Measurements from ENCODE around the gene EXOC8.

EXOC8 gene

GRCh38 chr1:231319080-231319479 lies 18.6 kb downstream of the EXOC8 start:
- Histone ChIP-seq H3K4me2 (no peak overlapping the region), H3K36me3 (no peaks in the 10 kb centered on the region), H3K9ac (no peak overlapping the region), H4K20me1 (no peaks in the 10 kb centered on the region), H3K27ac (no peak overlapping the region), H3K4me3 (no peak overlapping the region), H3K27me3 (no peaks in the 10 kb centered on the region), H3K9me3 (peaks cover 9% of the 10 kb centered on the region; the same call in 1 of the 2 replicates), H3K4me1 (no peaks in the 10 kb centered on the region)
- TF ChIP-seq Cebpa-rat (IDR thresholded peaks at IDR 0.05), result no peak

DNA sequence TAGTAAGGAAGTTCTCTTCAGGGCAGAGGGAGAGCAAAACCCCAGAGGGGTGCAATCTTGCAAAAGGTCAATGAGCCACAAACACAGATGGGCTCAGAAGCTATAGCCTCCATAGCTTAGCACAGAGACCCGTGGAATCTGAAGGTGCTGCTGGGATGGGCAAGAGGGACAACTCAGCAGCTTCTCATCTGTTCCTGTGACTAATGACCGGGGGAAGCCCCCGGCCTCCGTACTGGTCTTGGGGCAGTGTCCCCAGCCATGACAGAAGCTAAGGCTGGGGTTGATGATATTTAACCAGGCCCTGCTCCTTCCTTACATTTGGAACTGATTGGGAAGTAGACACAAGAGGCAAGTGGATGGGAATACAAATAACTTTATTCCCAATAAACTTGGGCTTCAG lies 19.1 kb downstream of the EXOC8 start:
- H3K27ac ChIP-seq, result no peak overlapping the region
- H3K9ac ChIP-seq, result no peak overlapping the region
- H3K36me3 ChIP-seq, result no peaks in the 10 kb centered on the region
- no peak for TF ChIP-seq Cebpa-rat (IDR thresholded peaks at IDR 0.05)
- no peaks in the 10 kb centered on the region for H3K27me3 ChIP-seq
- no peaks in the 10 kb centered on the region for H4K20me1 ChIP-seq
- H3K4me3 ChIP-seq, result no peak overlapping the region
- no peak overlapping the region for H3K4me2 ChIP-seq
- peaks cover 9% of the 10 kb centered on the region; the same call in 1 of the 2 replicates for H3K9me3 ChIP-seq
- no peaks in the 10 kb centered on the region for H3K4me1 ChIP-seq

DNA sequence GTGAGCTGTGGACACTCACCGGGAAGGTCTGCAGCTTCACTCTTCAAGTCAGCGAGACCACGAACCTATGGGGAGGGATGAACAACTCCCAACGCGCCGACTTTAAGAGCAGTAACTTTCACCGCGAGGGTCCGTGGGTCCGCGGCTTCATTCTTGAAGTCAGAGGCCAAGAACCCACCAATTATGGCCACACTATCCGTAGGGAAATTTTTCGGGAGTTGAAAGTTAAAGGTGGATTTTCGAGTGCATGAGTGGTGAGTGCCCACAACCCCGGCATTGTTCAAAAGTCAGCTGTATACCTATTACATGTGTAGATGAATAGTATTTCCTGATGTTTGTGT lies 19.7 kb downstream of the EXOC8 start:
- no peak overlapping the region for H3K27ac ChIP-seq
- H3K4me2 ChIP-seq, result no peak overlapping the region
- H3K9me3 ChIP-seq, result peaks cover 9% of the 10 kb centered on the region; the same call in 1 of the 2 replicates
- TF ChIP-seq Cebpa-rat (IDR thresholded peaks at IDR 0.05), result no peak
- H4K20me1 ChIP-seq, result no peaks in the 10 kb centered on the region
- no peaks in the 10 kb centered on the region for H3K36me3 ChIP-seq
- H3K4me1 ChIP-seq, result no peaks in the 10 kb centered on the region
- H3K27me3 ChIP-seq, result no peaks in the 10 kb centered on the region
- H3K4me3 ChIP-seq, result no peak overlapping the region
- no peak overlapping the region for H3K9ac ChIP-seq

- H3K27ac ChIP-seq, result no peak overlapping the region
- H3K4me1 ChIP-seq, result no peaks in the 10 kb centered on the region
- H3K9me3 ChIP-seq, result peaks cover 9% of the 10 kb centered on the region; the same call in 1 of the 2 replicates
- H3K4me2 ChIP-seq, result no peak overlapping the region
- no peaks in the 10 kb centered on the region for H4K20me1 ChIP-seq
- H3K9ac ChIP-seq, result no peak overlapping the region
- no peaks in the 10 kb centered on the region for H3K27me3 ChIP-seq
- no peaks in the 10 kb centered on the region for H3K36me3 ChIP-seq
- H3K4me3 ChIP-seq, result no peak overlapping the region
- TF ChIP-seq Cebpa-rat (IDR thresholded peaks at IDR 0.05), result no peak
Observed at GRCh38 chr1:231317306-231318014, 20.2 kb downstream of the EXOC8 start.

DNA sequence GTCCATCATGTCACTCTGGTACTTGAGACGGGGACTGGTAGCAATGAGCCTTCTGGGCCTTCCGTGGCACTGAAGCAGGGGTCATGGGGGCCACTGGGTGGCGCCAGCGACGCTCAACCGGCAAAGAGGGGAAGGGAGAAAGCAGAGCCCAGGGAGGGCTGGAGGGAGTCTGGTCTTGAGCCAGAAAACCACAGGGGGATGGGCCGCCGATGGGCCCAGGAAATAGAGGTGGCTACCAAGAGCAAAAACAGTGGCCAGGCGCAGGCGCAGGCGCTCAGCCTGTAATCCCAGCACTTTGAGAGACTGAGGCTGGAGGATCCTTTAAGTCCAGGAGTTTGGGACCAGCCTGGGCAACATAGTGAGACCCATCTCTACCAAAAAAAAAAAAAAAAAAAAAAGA lies 21.8 kb downstream of the EXOC8 start:
- H3K36me3 ChIP-seq, result no peaks in the 10 kb centered on the region
- H4K20me1 ChIP-seq, result no peaks in the 10 kb centered on the region
- no peaks in the 10 kb centered on the region for H3K4me1 ChIP-seq
- H3K27me3 ChIP-seq, result no peaks in the 10 kb centered on the region
- no peak overlapping the region for H3K4me3 ChIP-seq
- H3K9ac ChIP-seq, result no peak overlapping the region
- TF ChIP-seq Cebpa-rat (IDR thresholded peaks at IDR 0.05), result no peak
- no peak overlapping the region for H3K27ac ChIP-seq
- H3K9me3 ChIP-seq, result peaks cover 9% of the 10 kb centered on the region; the same call in 1 of the 2 replicates
- H3K4me2 ChIP-seq, result no peak overlapping the region

DNA sequence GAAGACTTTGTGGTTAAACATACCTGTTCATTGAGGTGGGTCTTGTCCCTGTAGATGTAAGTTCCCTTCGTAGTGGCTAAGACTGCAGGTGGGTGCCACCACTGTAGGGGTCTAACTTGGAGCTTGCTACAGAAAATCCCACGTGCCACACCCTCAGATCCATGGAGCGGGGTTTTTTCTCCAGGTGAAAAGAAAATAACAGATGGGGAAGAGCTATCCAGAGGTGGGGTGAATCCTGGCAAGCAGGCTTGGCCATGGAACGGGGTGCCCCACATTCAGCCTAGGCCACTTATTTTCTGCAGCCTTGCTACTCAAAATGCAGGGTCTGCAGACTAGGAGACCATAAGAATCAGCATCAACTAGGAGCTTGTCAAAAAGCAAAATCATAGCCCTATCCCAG lies 24.0 kb downstream of the EXOC8 start:
- H3K4me1 ChIP-seq, result no peaks in the 10 kb centered on the region
- H3K9ac ChIP-seq, result no peak overlapping the region
- no peak overlapping the region for H3K4me2 ChIP-seq
- no peaks in the 10 kb centered on the region for H4K20me1 ChIP-seq
- H3K9me3 ChIP-seq, result peaks cover 9% of the 10 kb centered on the region; the same call in 1 of the 2 replicates
- no peaks in the 10 kb centered on the region for H3K27me3 ChIP-seq
- no peak overlapping the region for H3K4me3 ChIP-seq
- H3K36me3 ChIP-seq, result no peaks in the 10 kb centered on the region
- no peak overlapping the region for H3K27ac ChIP-seq
- no peak for TF ChIP-seq Cebpa-rat (IDR thresholded peaks at IDR 0.05)

DNA sequence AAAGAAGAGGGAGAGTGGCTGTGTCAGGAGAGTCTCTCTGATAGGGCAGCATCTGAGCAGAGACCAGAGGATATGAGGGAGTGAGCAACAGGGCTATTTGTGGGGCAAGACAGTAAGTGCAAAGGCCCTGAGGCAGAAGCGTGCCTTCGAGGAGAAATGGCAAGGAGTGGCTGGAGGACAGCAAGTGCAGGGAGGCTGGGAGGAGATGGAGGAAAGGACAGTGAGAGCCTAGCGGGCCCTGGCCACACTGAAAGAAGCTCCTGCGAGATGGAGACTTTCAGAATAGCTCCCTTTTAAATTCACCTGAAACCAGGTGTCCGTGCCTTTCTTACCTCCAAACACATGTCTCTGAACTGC lies 25.2 kb downstream of the EXOC8 start:
- peaks cover 3% of the 10 kb centered on the region; the same call in 1 of the 2 replicates for H3K9me3 ChIP-seq
- H3K27me3 ChIP-seq, result no peaks in the 10 kb centered on the region
- no peak overlapping the region for H3K27ac ChIP-seq
- TF ChIP-seq Cebpa-rat (IDR thresholded peaks at IDR 0.05), result no peak
- no peak overlapping the region for H3K9ac ChIP-seq
- H4K20me1 ChIP-seq, result no peaks in the 10 kb centered on the region
- H3K4me1 ChIP-seq, result no peaks in the 10 kb centered on the region
- no peaks in the 10 kb centered on the region for H3K36me3 ChIP-seq
- H3K4me3 ChIP-seq, result no peak overlapping the region
- no peak overlapping the region for H3K4me2 ChIP-seq

- H3K27ac ChIP-seq, result no peak overlapping the region
- no peaks in the 10 kb centered on the region for H3K27me3 ChIP-seq
- H3K9ac ChIP-seq, result no peak overlapping the region
- no peaks in the 10 kb centered on the region for H3K36me3 ChIP-seq
- no peaks in the 10 kb centered on the region for H3K9me3 ChIP-seq
- H3K4me2 ChIP-seq, result no peak overlapping the region
- H3K4me3 ChIP-seq, result no peak overlapping the region
- no peaks in the 10 kb centered on the region for H3K4me1 ChIP-seq
- TF ChIP-seq Cebpa-rat (IDR thresholded peaks at IDR 0.05), result no peak
- no peaks in the 10 kb centered on the region for H4K20me1 ChIP-seq
Observed at GRCh38 chr1:231311720-231312431, 25.8 kb downstream of the EXOC8 start.

GRCh38 chr1:231310391-231310934 lies 27.2 kb downstream of the EXOC8 start:
- no peak overlapping the region for H3K9ac ChIP-seq
- no peaks in the 10 kb centered on the region for H3K9me3 ChIP-seq
- H3K4me1 ChIP-seq, result no peaks in the 10 kb centered on the region
- H3K27me3 ChIP-seq, result no peaks in the 10 kb centered on the region
- TF ChIP-seq Cebpa-rat (IDR thresholded peaks at IDR 0.05), result no peak
- H3K36me3 ChIP-seq, result no peaks in the 10 kb centered on the region
- H3K27ac ChIP-seq, result no peak overlapping the region
- no peak overlapping the region for H3K4me3 ChIP-seq
- H4K20me1 ChIP-seq, result no peaks in the 10 kb centered on the region
- H3K4me2 ChIP-seq, result no peak overlapping the region

DNA sequence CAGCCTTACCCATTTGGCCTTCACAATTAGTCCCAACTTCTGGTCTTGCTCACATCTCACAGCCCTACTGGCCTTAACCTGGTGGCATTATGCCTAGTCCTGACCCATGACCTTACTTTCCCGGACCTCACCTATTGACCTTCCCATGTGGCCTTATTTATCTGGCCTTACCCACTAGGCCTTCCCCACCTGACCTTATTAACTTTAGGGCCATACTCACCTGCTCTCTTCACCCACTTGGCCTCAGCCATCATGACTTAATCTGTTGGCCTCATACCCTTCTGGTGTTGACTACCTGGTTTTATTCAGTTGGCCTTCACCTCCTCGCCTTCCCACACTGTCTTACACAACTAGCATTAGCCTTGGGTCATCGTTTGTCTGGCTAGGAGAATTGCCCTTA lies 35.7 kb downstream of the EXOC8 start:
- H3K27ac ChIP-seq, result no peak overlapping the region
- H3K4me1 ChIP-seq, result no peaks in the 10 kb centered on the region
- H3K27me3 ChIP-seq, result no peaks in the 10 kb centered on the region
- no peaks in the 10 kb centered on the region for H4K20me1 ChIP-seq
- TF ChIP-seq Cebpa-rat (IDR thresholded peaks at IDR 0.05), result no peak
- no peak overlapping the region for H3K9ac ChIP-seq
- H3K36me3 ChIP-seq, result no peaks in the 10 kb centered on the region
- H3K4me2 ChIP-seq, result no peak overlapping the region
- H3K4me3 ChIP-seq, result no peak overlapping the region
- no peaks in the 10 kb centered on the region for H3K9me3 ChIP-seq

Data from BLaER1 (cell line).